Mesenchymal stem cell (in vitro differentiated cells and primary cell): ENCODE data around the gene SIAH2.

Source experiments
- DNase-seq: peaks from one replicate; pipeline ENCODE4 v3.0.0-alpha.2; 2013
- H2AFZ ChIP-seq: one replicate; pipeline ENCODE4 v1.6.1; 2013; ENCODE audit warnings: low read depth, mild to moderate bottlenecking, control low read depth, inconsistent platforms, low read length, moderate library complexity
- H2AK5ac ChIP-seq: 2 replicates; pipeline ENCODE4 v1.6.1; 2013; ENCODE audit warnings: low read length, moderate library complexity, mild to moderate bottlenecking, inconsistent platforms; ENCODE audit not compliant: severe bottlenecking
- H2BK120ac ChIP-seq: one replicate; pipeline ENCODE4 v1.6.1; 2013; ENCODE audit warnings: low read depth, mild to moderate bottlenecking, inconsistent platforms, low read length, moderate library complexity
- H2BK12ac ChIP-seq, 2 experiments: one replicate each; pipeline ENCODE4 v1.6.1; 2013; ENCODE audit warnings: inconsistent platforms in 2 of 2, low read length in 2 of 2, mild to moderate bottlenecking in 2 of 2, moderate library complexity in 2 of 2, control low read depth in 1 of 2
- H2BK15ac ChIP-seq: one replicate; pipeline ENCODE4 v1.6.1; 2013; ENCODE audit warnings: mild to moderate bottlenecking, low read depth, inconsistent platforms; ENCODE audit not compliant: poor library complexity, severe bottlenecking
- H2BK5ac ChIP-seq: 2 replicates; pipeline ENCODE4 v1.6.1; 2013; ENCODE audit warnings: low read depth, mild to moderate bottlenecking, low read length, control low read depth, inconsistent platforms; ENCODE audit not compliant: poor library complexity, severe bottlenecking
- H3K14ac ChIP-seq, 2 experiments: one replicate each; pipeline ENCODE4 v1.6.1; 2013; ENCODE audit warnings: inconsistent platforms in 2 of 2, low read length in 2 of 2, control low read depth in 1 of 2, mild to moderate bottlenecking in 1 of 2, moderate library complexity in 1 of 2
- H3K18ac ChIP-seq, 2 experiments: one replicate each; pipeline ENCODE4 v1.6.1; 2013; ENCODE audit warnings: inconsistent platforms in 2 of 2, low read length in 2 of 2, control low read depth in 1 of 2, low read depth in 1 of 2, mild to moderate bottlenecking in 1 of 2
- H3K23ac ChIP-seq, 2 experiments: one replicate each; pipeline ENCODE4 v1.6.1; 2013; ENCODE audit warnings: inconsistent platforms in 2 of 2, low read length in 2 of 2, mild to moderate bottlenecking in 2 of 2, moderate library complexity in 2 of 2, control low read depth in 1 of 2
- H3K27ac ChIP-seq: 2 replicates; pipeline ENCODE4 v1.5.1; 2013; ENCODE audit warnings: mild to moderate bottlenecking, moderate library complexity, low read length, control low read depth, inconsistent platforms; ENCODE audit not compliant: poor library complexity, severe bottlenecking
- H3K27me3 ChIP-seq, 2 experiments: 2 replicates each; pipeline versions ENCODE4 v1.6.1 to v1.7.0; 2013; ENCODE audit warnings: low read length in 2 of 2, mild to moderate bottlenecking in 2 of 2, moderate library complexity in 2 of 2, control low read depth in 1 of 2, inconsistent platforms in 1 of 2; ENCODE audit not compliant: control insufficient read depth in 1 of 2, insufficient read depth in 1 of 2
- H3K36me3 ChIP-seq, 2 experiments: 2 replicates each; pipeline versions ENCODE4 v1.6.1 to v1.7.0; 2013; ENCODE audit warnings: low read length in 2 of 2, control low read depth in 1 of 2, inconsistent platforms in 1 of 2, low read depth in 1 of 2, mild to moderate bottlenecking in 1 of 2; ENCODE audit not compliant: insufficient read depth in 2 of 2, control insufficient read depth in 1 of 2
- H3K4ac ChIP-seq, 2 experiments: one replicate each; pipeline ENCODE4 v1.6.1; 2013; ENCODE audit warnings: inconsistent platforms in 2 of 2, low read length in 2 of 2, mild to moderate bottlenecking in 2 of 2, moderate library complexity in 2 of 2, control low read depth in 1 of 2, low read depth in 1 of 2
- H3K4me1 ChIP-seq: 2 replicates; pipeline ENCODE4 v1.6.1; 2013; ENCODE audit warnings: low read depth, low read length, control low read depth; ENCODE audit not compliant: control insufficient read depth, insufficient read depth
- H3K4me2 ChIP-seq: 2 replicates; pipeline ENCODE4 v1.6.1; 2013; ENCODE audit warnings: low read length, mild to moderate bottlenecking, inconsistent platforms; ENCODE audit not compliant: poor library complexity, severe bottlenecking
- H3K4me3 ChIP-seq, 2 experiments: 2 replicates each; pipeline versions ENCODE4 v1.5.1 to v1.7.0; 2013; ENCODE audit warnings: low read length in 2 of 2, mild to moderate bottlenecking in 2 of 2, control low read depth in 1 of 2, low read depth in 1 of 2; ENCODE audit not compliant: insufficient read depth in 1 of 2
- H3K79me1 ChIP-seq: replicated peaks from 2 replicates; pipeline ENCODE4 v1.6.1; 2013; ENCODE audit warnings: mild to moderate bottlenecking, control low read depth, low read length, inconsistent platforms; ENCODE audit not compliant: poor library complexity, severe bottlenecking
- H3K9ac ChIP-seq: 2 replicates; pipeline ENCODE4 v1.7.0; 2013; ENCODE audit warnings: mild to moderate bottlenecking, low read length, moderate library complexity
- H3K9me3 ChIP-seq: 2 replicates; pipeline ENCODE4 v1.7.0; 2013; ENCODE audit warnings: mild to moderate bottlenecking, low read length; ENCODE audit not compliant: control insufficient read depth
- H4K8ac ChIP-seq: one replicate; pipeline ENCODE4 v1.6.1; 2013; ENCODE audit warnings: inconsistent platforms, mild to moderate bottlenecking, low read length, moderate library complexity
- H4K91ac ChIP-seq: one replicate; pipeline ENCODE4 v1.6.1; 2013; ENCODE audit warnings: mild to moderate bottlenecking, low read length, inconsistent platforms
- WGBS: methylation state at CpG from one replicate; pipeline ENCODE4 v1.1.7; 2013; ENCODE audit warnings: mixed read lengths; 5-methylcytosine and 5-hydroxymethylcytosine counted together

SIAH2 gene

GRCh38 chr3:150703299-150703755 is 59.6 kb downstream of the SIAH2 start:
- no peak overlapping the region for H2AK5ac ChIP-seq
- 31% methylated on average over 21 of the region's 29 CpGs for WGBS
- H4K8ac ChIP-seq, result peak overlapping the region; percentile 99
- H3K4me3 ChIP-seq, result peak overlapping the region; percentile 71 to 93
- peak overlapping the region; percentile 95 for H4K91ac ChIP-seq
- no peaks in the 10 kb centered on the region for H3K9me3 ChIP-seq
- peak overlapping the region; percentile 4 for H3K27ac ChIP-seq
- no peak overlapping the region for H3K14ac ChIP-seq
- H2BK15ac ChIP-seq, result no peak overlapping the region
- H3K9ac ChIP-seq, result peak overlapping the region; percentile 100
- no peak overlapping the region for H3K23ac ChIP-seq
- no peak overlapping the region for H2BK120ac ChIP-seq
- H3K4me2 ChIP-seq, result peak overlapping the region; percentile 84
- peak overlapping the region in 1 of 2 experiments; percentile 70 for H3K4ac ChIP-seq
- H2AFZ ChIP-seq, result no peak overlapping the region
- peaks cover 3 to 7% of the 10 kb centered on the region in 2 experiments for H3K36me3 ChIP-seq
- peak overlapping the region; percentile 50 to 81 for H3K18ac ChIP-seq
- H3K4me1 ChIP-seq, result peaks cover 8% of the 10 kb centered on the region
- H3K27me3 ChIP-seq, result no peaks in the 10 kb centered on the region
- DNase-seq, result no peak
- H2BK5ac ChIP-seq, result no peak overlapping the region
- H3K79me1 ChIP-seq, result peaks cover 6% of the 10 kb centered on the region
- peak overlapping the region; percentile 21 to 77 for H2BK12ac ChIP-seq

GRCh38 chr3:150699068-150699639 is 63.8 kb downstream of the SIAH2 start:
- Histone ChIP-seq H4K8ac (no peak overlapping the region), H3K79me1 (no peaks in the 10 kb centered on the region), H2AFZ (no peak overlapping the region), H3K4me1 (peaks cover 5% of the 10 kb centered on the region), H4K91ac (peak overlapping the region; percentile 39), H3K4me3 (no peak overlapping the region), H3K27me3 (no peaks in the 10 kb centered on the region), H2BK12ac (peak overlapping the region in 1 of 2 experiments; percentile 39), H2BK120ac (no peak overlapping the region), H2BK5ac (no peak overlapping the region), H2BK15ac (no peak overlapping the region), H3K9ac (peak overlapping the region; percentile 40), H3K27ac (no peak overlapping the region), H3K23ac (no peak overlapping the region), H3K4me2 (no peak overlapping the region), H3K9me3 (no peaks in the 10 kb centered on the region), H3K36me3 (no peaks in the 10 kb centered on the region), H3K4ac (no peak overlapping the region), H3K14ac (no peak overlapping the region), H2AK5ac (no peak overlapping the region), H3K18ac (no peak overlapping the region)
- peak; percentile 66 for DNase-seq
- 79% methylated on average over 1 of the region's 2 CpGs for WGBS

- no peaks in the 10 kb centered on the region for H3K27me3 ChIP-seq
- no peak overlapping the region for H2BK5ac ChIP-seq
- no peak overlapping the region for H2AFZ ChIP-seq
- no peaks in the 10 kb centered on the region for H3K79me1 ChIP-seq
- no peak overlapping the region for H3K14ac ChIP-seq
- DNase-seq, result no peak
- no peak overlapping the region for H3K18ac ChIP-seq
- H2BK15ac ChIP-seq, result no peak overlapping the region
- H2BK12ac ChIP-seq, result no peak overlapping the region
- no peak overlapping the region for H2BK120ac ChIP-seq
- no peak overlapping the region for H3K4ac ChIP-seq
- no peak overlapping the region for H4K8ac ChIP-seq
- no peak overlapping the region for H2AK5ac ChIP-seq
- H3K9me3 ChIP-seq, result peaks cover 1% of the 10 kb centered on the region
- no peak overlapping the region for H3K4me2 ChIP-seq
- no peaks in the 10 kb centered on the region for H3K36me3 ChIP-seq
- H4K91ac ChIP-seq, result no peak overlapping the region
- H3K4me1 ChIP-seq, result no peaks in the 10 kb centered on the region
- no peak overlapping the region for H3K4me3 ChIP-seq
- no peak overlapping the region for H3K23ac ChIP-seq
- no peak overlapping the region for H3K27ac ChIP-seq
- H3K9ac ChIP-seq, result no peak overlapping the region
Observed at GRCh38 chr3:150697646-150698045, 65.3 kb downstream of the SIAH2 start.

- H3K27me3 ChIP-seq, result no peaks in the 10 kb centered on the region
- no peak overlapping the region for H3K9ac ChIP-seq
- no peaks in the 10 kb centered on the region for H3K4me1 ChIP-seq
- H3K18ac ChIP-seq, result no peak overlapping the region
- H2BK12ac ChIP-seq, result no peak overlapping the region
- H4K8ac ChIP-seq, result no peak overlapping the region
- no peak overlapping the region for H4K91ac ChIP-seq
- no peak overlapping the region for H2AFZ ChIP-seq
- no peaks in the 10 kb centered on the region for H3K79me1 ChIP-seq
- peaks cover 7% of the 10 kb centered on the region for H3K9me3 ChIP-seq
- H2BK5ac ChIP-seq, result no peak overlapping the region
- no peak overlapping the region for H3K4me2 ChIP-seq
- H3K4me3 ChIP-seq, result no peak overlapping the region
- H3K23ac ChIP-seq, result no peak overlapping the region
- no peak for DNase-seq
- H3K27ac ChIP-seq, result no peak overlapping the region
- H2AK5ac ChIP-seq, result no peak overlapping the region
- no peaks in the 10 kb centered on the region for H3K36me3 ChIP-seq
- WGBS, result 100% methylated on average over 1 of the region's 2 CpGs
- no peak overlapping the region for H3K4ac ChIP-seq
- H2BK120ac ChIP-seq, result no peak overlapping the region
- no peak overlapping the region for H3K14ac ChIP-seq
- H2BK15ac ChIP-seq, result no peak overlapping the region
Observed at GRCh38 chr3:150691414-150692040, 71.4 kb downstream of the SIAH2 start.
